SHP77 treated with DMSO at 0.1 percent for 48 hours (cell line): Measurements from ENCODE around the gene ELOB.

ENCODE experiments used
- DNase-seq: peaks from one replicate; lab custom pipeline; 2025; lab: John Stamatoyannopoulos, UW

Gene ELOB

DNA sequence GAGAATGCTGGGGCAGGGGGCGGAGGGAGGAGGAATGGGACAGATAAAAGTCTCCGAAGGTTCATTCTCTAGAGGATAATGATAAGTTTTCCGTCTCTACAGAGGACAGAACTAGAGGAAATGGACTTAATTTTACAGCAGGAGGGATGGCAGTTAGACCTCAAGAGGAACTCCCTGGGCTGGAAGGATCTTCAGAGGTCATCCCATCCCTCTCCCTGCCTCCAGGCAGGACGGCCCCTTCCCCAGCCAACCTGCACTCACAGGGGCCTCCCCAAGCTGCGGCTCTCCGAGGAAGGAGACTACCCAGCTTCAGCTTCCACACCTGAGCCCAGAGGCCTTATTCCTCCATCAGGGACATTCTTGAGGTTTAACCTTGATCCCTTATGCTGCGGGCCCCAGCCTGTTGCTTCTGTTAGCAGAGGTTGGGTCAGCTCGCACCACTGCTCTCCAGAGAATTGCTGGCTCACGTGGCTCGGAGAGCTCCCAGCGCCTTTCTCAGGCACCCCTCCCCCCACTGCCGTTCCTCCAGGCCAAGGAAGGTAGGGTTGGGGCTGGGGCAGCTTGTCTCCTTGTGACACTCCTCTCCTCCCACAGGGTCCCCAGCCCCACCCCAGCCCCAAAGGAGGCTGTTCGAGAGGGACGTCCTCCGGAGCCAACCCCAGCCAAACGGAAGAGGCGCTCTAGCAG is 8.5 kb downstream of the ELOB start:
- DNase-seq = no peak

DNA sequence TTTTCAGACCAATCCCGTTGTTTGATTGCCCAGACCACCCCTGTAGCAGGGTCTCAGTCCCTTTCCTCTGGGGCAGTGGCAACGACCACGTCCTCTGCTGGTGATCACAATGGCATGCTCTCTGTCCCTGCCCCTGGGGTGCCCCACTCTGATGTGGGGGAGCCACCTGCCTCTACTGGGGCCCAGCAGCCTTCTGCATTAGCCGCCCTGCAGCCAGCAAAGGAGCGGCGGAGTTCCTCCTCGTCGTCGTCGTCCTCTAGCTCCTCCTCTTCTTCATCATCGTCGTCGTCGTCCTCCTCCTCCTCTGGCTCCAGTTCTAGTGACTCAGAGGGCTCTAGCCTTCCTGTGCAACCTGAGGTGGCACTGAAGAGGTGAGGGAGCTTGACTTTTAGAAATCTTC is 9.2 kb downstream of the ELOB start:
- no peak for DNase-seq

DNA sequence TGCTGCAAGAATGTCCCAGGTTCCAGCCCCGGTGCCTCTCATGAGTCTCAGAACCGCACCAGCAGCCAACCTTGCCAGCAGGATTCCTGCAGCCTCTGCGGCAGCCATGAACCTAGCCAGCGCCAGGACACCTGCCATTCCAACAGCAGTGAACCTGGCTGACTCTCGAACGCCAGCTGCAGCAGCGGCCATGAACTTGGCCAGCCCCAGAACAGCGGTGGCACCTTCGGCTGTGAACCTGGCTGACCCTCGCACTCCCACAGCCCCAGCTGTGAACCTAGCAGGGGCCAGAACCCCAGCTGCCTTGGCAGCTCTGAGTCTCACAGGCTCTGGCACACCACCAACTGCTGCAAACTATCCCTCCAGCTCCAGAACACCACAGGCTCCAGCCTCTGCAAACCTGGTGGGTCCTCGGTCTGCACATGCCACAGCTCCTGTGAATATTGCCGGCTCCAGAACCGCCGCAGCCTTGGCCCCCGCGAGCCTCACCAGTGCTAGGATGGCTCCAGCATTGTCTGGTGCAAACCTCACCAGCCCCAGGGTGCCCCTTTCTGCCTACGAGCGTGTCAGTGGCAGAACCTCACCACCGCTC is 9.8 kb downstream of the ELOB start:
- DNase-seq = no peak

DNA sequence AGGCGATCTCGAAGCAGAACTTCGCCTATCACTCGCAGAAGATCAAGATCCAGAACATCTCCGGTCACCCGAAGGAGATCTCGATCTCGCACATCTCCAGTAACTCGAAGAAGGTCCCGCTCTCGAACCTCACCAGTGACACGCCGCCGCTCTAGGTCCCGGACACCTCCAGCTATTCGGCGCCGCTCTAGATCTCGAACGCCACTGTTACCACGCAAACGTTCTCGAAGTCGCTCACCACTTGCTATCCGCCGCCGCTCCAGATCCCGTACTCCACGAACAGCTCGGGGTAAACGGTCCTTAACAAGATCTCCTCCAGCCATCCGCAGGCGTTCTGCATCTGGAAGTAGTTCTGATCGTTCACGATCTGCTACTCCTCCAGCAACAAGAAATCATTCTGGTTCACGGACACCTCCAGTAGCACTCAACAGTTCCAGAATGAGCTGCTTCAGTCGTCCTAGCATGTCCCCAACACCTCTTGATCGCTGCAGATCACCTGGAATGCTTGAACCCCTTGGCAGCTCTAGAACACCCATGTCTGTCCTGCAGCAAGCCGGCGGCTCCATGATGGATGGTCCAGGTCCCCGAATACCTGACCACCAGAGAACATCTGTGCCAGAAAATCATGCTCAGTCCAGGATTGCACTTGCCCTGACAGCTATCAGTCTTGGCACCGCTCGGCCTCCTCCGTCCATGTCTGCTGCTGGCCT is 10.5 kb downstream of the ELOB start:
- DNase-seq = no peak

DNA sequence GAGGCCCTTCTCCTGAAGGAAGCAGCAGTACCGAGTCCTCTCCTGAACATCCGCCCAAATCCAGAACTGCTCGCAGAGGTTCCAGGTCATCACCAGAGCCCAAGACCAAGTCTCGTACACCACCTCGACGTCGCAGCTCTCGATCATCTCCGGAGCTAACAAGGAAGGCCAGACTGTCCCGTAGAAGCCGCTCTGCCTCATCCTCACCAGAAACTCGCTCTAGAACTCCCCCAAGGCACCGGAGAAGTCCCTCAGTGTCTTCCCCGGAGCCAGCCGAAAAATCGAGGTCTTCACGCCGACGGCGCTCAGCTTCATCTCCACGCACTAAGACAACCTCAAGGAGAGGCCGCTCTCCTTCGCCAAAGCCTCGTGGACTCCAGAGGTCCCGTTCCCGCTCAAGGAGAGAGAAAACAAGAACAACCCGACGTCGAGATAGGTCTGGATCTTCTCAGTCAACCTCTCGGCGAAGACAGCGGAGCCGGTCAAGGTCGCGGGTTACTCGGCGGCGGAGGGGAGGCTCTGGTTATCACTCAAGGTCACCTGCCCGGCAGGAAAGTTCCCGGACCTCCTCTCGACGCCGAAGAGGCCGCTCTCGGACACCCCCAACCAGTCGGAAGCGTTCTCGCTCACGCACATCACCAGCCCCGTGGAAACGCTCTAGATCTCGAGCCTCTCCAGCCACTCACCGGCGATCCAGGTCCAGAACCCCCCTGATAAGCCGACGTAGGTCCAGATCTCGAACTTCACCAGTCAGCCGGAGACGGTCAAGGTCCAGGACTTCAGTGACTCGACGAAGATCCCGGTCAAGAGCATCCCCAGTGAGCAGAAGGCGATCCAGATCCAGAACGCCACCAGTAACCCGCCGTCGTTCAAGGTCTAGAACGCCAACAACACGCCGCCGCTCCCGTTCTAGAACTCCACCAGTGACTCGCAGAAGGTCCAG is 11.3 kb downstream of the ELOB start:
- no peak for DNase-seq

DNA sequence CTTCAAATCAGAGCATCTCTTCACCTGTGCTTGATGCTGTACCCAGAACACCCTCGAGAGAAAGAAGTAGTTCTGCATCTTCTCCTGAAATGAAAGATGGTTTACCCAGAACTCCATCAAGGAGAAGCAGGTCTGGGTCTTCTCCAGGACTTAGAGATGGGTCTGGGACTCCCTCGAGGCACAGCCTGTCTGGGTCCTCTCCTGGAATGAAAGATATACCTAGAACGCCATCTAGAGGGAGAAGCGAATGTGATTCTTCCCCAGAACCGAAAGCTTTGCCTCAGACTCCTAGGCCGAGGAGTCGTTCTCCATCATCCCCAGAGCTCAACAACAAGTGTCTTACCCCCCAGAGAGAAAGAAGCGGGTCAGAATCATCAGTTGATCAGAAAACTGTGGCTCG is 12.4 kb downstream of the ELOB start:
- DNase-seq = no peak

DNA sequence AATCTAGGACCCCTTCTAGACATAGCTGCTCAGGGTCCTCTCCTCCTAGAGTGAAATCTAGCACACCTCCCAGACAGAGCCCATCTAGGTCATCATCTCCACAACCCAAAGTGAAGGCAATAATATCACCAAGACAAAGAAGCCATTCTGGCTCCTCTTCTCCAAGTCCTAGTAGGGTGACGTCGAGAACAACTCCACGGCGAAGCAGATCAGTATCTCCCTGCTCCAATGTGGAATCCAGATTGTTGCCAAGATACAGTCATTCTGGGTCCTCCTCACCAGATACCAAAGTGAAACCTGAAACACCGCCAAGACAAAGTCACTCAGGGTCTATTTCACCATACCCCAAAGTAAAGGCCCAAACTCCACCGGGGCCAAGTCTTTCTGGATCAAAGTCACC is 13.9 kb downstream of the ELOB start:
- DNase-seq = no peak

DNA sequence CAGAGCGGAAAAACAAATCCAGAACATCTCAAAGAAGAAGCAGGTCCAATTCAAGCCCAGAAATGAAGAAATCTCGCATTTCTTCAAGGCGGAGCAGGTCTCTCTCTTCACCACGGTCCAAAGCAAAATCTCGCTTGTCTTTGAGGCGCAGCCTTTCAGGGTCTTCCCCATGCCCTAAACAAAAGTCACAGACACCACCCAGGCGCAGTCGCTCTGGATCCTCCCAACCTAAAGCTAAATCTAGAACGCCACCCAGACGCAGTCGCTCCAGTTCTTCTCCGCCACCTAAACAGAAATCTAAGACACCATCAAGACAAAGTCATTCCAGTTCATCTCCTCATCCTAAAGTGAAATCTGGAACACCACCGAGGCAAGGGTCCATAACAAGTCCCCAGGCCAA is 14.4 kb downstream of the ELOB start:
- no peak for DNase-seq

DNA sequence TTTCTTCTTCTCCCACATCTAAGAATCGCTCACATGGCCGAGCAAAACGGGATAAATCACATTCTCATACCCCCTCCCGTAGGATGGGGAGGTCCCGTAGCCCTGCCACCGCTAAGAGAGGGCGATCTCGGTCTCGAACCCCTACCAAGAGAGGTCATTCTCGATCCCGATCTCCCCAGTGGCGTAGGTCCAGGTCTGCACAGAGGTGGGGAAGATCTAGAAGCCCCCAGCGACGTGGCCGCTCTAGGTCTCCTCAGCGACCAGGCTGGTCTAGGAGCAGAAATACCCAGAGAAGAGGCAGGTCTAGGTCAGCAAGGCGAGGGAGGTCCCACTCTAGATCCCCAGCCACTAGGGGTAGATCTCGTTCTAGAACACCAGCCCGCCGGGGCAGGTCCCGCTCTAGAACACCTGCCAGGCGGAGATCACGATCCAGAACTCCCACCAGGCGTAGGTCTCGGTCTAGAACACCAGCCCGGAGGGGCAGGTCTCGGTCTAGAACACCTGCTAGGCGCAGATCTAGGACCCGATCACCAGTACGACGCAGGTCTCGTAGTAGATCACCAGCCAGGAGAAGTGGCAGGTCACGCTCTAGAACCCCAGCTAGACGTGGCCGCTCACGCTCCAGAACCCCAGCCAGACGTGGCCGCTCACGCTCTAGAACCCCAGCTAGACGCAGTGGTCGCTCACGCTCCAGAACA is 15.0 kb downstream of the ELOB start:
- no peak for DNase-seq

DNA sequence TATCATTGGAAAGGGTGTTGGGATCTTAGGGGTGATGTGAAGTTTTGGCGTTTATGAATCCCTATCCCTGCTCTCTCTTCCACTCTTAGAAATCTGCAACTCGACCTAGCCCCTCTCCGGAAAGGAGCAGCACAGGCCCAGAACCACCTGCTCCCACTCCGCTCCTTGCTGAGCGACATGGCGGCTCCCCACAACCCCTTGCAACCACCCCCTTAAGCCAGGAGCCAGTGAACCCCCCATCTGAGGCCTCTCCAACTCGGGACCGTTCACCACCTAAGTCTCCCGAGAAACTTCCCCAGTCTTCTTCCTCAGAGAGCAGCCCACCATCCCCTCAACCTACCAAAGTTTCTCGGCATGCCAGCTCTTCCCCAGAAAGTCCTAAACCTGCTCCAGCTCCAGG is 15.6 kb downstream of the ELOB start:
- no peak for DNase-seq

DNA sequence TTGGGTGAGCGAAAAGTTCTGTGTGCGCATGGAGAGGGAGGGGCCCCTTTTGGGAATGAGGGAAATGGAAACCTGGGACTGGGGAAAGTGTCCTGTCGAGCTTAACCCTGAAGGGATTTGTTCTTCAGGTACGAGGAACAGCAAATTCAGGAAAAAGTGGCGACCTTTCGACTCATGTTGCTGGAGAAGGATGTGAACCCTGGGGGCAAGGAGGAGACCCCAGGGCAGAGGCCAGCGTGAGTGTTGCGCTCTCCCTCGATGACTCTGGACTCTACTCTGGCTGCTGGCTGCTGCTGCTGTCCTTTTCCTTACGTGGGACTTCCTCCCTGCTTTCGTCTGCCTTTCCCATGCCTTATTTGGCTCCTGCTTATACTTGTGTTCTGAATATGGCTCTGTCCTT is 19.7 kb downstream of the ELOB start:
- DNase-seq = no peak

DNA sequence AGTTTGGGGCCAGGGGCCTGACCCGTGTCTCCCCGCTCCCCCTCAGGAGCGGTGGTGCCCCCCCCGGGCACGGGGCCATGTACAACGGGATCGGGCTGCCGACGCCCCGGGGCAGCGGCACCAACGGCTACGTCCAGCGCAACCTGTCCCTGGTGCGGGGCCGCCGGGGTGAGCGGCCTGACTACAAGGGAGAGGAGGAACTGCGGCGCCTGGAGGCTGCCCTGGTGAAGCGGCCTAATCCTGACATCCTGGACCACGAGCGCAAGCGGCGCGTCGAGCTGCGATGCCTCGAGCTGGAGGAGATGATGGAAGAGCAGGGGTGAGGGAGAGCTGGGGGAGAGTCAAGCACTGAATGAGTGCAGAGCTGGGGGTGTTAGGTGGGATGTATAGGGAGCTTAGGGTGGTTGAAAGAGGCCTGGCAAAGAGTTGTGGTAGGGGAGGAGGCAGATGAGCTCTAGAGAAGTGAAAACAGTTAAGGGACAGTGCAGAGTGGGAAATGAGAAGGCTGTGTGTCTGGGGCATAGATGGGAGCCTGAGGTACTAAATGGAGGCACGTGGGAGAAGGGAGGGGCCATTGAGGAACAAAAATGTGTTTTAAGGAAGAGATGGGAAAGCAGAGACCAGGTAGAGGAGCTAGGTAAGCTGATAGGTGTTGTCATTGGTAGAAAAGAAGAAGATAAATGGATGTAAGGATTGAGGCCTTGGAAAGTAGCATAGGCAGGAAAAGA is 20.6 kb downstream of the ELOB start:
- DNase-seq = no peak

DNA sequence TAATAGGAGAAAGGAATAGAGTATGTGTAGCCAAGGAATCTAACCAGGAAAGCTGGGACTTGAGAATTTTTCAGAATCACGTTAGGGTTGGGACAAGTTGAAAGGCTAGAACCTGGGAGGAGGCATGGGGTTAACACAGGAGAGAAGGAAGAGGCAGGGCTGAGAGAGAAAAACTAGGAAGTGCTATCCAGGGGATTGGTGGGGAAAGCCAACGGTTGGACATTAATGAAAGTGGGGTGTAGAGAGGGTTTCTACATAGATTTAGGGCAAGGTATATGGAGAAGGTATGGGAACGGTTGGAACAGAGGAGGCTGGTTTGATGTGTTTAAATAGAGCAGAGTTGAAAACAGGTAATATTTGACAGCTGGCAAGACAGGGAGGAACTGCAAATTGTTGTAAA is 21.9 kb downstream of the ELOB start:
- DNase-seq = no peak

DNA sequence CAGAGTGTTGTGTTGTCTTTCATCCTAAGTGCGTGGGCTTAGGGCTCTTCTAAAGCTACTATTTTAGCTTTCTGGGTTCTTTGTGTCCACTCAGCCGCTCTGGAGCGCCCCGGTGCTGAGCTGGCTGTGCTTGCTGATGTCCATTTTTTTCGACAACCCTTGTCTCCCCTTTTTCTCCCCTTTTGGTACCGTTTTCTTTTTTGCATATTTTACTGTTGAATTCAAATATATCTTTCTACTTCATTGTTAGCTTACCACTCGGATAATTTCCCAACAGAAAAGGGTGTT is 23.4 kb downstream of the ELOB start:
- no peak for DNase-seq

DNA sequence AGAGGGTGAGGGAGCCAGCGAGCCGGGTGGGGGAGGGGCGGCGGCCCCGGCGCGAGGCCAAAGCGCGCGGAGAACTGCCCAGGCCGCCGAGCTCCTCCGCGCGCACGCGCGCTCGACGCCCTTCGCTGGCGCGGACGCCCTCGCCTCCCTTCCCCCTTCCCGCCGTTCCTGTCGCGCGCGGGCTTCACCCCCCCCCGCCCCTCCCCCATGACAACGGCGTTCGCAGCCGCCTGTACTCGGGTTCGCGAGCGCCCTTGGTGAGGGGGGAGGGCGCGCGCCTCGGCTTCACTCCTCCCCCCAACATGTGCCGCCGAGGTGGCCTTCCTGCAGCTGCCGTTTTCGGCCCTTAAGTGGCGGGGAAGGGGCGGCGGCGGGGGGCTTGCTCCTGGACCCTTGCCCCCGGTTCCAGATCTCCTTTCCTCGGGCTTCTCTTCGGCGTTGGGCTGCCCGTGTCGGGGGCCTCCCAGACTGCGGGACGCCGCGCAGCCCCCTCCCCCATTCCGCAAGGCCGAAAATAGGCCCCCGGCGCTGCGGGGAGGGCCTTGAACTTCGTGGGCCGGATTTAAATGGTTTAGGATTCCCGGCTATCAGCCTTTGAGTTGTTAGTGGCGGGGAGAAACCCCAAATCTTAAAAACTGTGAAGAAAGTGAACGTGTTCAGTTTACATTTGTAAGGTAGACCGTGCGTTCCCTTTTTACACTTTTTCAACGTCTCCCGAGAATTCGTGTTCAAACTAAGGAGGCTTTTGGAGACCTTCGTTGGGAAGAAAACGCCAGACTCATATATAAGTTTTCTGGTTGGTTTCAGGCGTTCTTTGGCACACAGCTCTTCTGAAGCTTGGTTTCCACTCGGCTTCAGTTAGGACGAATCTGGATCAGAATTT is 24.0 kb downstream of the ELOB start:
- DNase-seq = peak; percentile 62

DNA sequence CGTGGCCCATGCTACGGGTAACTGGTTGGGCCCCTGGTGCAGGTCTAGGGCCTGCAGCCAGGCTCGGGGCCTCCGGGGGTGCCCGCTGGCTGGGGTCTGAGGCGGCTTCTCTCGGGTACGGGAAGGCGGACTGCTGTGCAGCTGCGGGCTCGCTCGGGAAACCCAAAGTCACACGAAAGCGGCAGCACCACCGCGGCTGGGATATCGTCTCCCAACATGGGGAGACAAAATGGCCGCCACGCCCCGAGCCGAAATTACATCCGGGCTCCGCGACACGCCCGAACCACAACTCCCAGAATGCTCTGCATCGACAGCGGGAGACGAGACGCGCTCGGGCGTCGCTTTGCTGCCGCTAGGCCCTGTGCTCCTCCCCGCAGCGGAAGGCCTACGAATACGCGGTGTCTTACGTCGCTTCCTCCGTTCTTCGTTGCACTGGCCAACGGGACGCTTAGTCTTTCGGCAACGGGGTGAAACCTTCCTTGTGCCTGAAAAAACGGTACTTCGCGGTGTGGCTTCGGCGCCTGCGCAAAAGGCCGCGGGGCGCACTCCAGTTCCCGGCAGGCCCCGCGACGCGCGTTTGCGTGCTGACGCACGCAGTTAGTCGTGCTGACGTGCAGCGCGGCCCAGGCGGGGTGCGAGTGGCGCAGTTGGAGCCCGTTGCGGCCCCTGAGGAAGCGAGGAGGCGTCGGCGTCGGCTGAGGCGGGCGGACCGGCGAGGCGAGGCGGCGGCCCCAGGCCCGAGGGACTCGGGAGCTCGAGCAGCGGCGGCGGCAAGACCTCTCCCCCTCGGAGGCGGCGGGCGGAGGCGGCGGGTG is 24.8 kb downstream of the ELOB start, which contains the start of gene SRRM2:
SRRM2 (plus strand) TSS at position 604 of the 815 bp plus-strand sequence. CDS start 3,727 bp downstream, outside the sequence.
- DNase-seq = peak; percentile 87

DNA sequence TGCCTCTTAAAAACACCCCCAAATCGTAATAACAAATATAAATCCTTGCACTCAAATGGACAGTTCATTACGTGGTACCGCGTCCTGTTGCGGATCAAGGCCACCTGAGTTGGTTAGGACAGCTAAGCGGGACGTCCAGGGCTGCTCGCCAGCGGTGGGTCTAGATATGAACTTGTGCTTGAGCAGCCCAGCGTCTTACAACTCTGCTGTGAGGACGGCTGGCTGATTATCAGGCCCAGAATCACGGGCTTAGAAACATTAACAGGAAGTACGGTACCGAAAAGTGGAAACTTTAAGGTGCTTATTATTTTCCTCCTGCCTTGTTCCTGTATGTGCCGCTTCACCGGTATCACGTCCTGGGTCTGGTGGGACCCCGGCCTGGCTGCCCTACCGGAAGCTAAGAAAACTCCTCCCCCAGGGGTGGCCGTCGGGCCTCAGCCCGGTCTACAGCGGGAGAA is 25.5 kb downstream of the ELOB start:
- peak; percentile 77 for DNase-seq

DNA sequence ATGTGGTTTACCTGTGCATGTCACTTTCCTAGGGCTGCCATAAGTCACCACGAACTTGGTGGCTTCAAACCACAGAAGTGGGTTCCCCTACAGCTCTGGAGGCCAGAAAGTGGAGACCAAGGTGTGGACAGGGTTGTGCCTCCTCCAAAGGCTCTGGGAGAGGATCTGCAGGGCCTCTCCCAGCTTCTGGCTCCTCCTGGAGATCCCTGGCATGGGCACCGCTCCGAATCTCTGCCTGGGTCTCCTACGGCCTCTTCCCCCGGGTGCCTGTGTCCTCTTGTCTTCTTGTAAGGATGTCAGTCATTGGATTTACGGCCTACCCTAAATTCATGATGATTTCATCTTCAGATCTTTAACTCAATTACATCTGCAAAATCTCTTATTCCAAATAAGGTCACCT is 27.1 kb downstream of the ELOB start:
- no peak for DNase-seq

DNA sequence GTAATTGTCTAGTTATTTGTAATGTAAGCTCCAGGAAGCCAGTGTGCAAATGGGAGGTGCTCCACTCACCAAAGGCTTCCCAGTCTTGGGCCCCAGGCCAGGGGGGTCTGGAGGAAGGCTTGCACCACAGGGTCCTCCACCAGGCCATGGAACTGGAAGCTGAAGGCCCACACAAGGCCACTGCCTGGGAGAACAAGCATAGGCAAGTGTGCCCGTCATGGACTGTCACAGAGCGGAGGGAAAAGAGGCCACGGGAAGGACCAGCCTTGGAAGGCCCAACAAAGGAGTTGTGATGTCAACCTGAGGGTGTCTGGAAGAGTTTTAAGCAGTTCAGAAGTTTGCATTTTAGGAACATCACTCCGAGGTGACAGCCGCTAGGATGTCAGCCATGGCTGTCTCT is 27.6 kb downstream of the ELOB start:
- DNase-seq = no peak
